Lower leg skin (tissue), 3 donors: Measurements from ENCODE around the gene IP6K3.

Experiments used
- POLR2A ChIP-seq, 2 donors: fragments of 450-650 bp; IDR thresholded peaks; one replicate each; pipeline ENCODE4 v1.6.1; 2016 to 2017; ENCODE audit warnings: antibody characterized with exemption in 2 of 2, mild to moderate bottlenecking in 1 of 2, moderate library complexity in 1 of 2
- TF ChIP-seq, protein P1 (sequence below), 3 donors: fragments of 450-650 bp; IDR thresholded peaks; one replicate each; pipeline ENCODE4 v1.5.1; 2016; ENCODE audit warnings: antibody characterized with exemption in 3 of 3, mild to moderate bottlenecking in 3 of 3, moderate library complexity in 2 of 3

- no peak for TF ChIP-seq POLR2A (IDR thresholded peaks at IDR 0.05)
- TF ChIP-seq, protein P1, sequence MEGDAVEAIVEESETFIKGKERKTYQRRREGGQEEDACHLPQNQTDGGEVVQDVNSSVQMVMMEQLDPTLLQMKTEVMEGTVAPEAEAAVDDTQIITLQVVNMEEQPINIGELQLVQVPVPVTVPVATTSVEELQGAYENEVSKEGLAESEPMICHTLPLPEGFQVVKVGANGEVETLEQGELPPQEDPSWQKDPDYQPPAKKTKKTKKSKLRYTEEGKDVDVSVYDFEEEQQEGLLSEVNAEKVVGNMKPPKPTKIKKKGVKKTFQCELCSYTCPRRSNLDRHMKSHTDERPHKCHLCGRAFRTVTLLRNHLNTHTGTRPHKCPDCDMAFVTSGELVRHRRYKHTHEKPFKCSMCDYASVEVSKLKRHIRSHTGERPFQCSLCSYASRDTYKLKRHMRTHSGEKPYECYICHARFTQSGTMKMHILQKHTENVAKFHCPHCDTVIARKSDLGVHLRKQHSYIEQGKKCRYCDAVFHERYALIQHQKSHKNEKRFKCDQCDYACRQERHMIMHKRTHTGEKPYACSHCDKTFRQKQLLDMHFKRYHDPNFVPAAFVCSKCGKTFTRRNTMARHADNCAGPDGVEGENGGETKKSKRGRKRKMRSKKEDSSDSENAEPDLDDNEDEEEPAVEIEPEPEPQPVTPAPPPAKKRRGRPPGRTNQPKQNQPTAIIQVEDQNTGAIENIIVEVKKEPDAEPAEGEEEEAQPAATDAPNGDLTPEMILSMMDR (IDR thresholded peaks at IDR 0.05): no peak
Measured at GRCh38 chr6:33755070-33755869, 8.6 kb upstream of the IP6K3 start.
